Ramos (cell line): ENCODE measurements around the gene PMM1.
"Not testable (repeated sequence)": the region's sequence is repeated elsewhere in the genome, so short reads cannot be mapped to it uniquely, and the experiment has no call there.

Source experiments
- in situ Hi-C: fragments of 300-500 bp; cut with MboI; formaldehyde crosslinking; loops from one replicate; pipeline ENCODE4 v1.14.3; 2022; ENCODE audit warnings: low sequenced_read_pairs; ENCODE audit not compliant: unreplicated experiment

The PMM1 gene

GRCh38 chr22:41598081-41598480 lies 8.4 kb upstream of the PMM1 start:
- in situ Hi-C loops = no loop called here

DNA sequence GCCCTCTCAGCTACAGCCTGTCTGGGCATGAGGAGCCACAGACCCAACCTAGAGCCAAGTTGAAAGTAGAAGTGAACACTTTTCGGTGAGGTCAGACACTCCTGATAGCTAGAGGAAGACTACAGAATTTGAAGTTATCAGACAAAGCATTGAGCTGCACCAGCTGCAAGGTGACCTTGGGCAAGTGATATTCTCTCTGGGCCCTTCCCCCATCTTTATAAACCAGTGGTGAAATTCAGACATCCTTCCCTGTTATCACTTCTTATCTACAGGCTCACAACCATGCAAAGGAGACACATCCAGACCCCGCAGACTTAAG lies 8.0 kb upstream of the PMM1 start:
- in situ Hi-C loops = no loop called here

GRCh38 chr22:41596776-41597634 lies 7.4 kb upstream of the PMM1 start:
- in situ Hi-C loops = no loop called here

DNA sequence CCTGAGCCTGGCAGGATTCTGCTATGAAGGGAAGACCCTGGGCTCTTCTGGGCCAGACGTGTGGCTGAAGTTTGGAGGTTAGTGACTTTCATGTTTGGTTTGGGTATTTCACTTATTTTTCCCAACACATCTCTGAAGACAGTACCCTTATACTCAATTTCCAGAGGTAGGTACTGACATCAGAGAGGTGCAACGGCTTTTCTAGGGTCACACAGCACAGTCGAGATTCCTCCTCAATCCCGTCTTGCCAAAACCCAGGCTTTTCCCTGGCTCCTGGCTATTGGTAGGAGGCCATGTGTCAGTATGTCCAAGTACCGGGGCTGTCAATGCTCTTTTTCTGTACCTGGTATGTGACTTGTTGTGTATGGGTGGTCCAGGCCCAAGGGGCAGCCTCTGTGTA lies 6.1 kb upstream of the PMM1 start:
- in situ Hi-C loops = no loop called here

- in situ Hi-C loops = not testable (repeated sequence)
Measured at GRCh38 chr22:41593336-41593960, 3.8 kb upstream of the PMM1 start.

- in situ Hi-C loops = no loop called here
Measured at GRCh38 chr22:41587347-41587723, 2.3 kb downstream of the PMM1 start.

- in situ Hi-C loops = no loop called here
Measured at GRCh38 chr22:41585898-41586297, 3.7 kb downstream of the PMM1 start.

- in situ Hi-C loops = no loop called here
Measured at GRCh38 chr22:41584881-41585280, 4.8 kb downstream of the PMM1 start.

- in situ Hi-C loops = no loop called here
Measured at GRCh38 chr22:41582694-41583093, 6.9 kb downstream of the PMM1 start.

DNA sequence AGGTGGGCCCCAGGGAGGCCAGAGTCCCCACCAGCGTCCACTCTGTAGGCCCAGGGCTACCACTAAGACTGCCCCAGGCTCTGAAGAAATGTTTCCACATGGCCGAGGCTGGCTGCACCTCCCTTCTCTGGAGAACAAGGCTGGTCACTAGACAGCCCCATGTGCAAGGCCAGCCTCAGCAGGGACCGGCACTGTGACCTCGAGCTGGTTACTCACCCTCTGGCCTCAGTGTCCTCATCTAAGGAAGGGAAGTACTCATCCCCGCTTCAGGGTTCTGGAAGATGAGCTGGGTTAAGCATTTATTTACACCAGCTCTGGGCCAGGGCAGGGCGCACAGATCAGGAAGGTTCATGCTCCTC lies 9.7 kb downstream of the PMM1 start:
- in situ Hi-C loops = no loop called here

DNA sequence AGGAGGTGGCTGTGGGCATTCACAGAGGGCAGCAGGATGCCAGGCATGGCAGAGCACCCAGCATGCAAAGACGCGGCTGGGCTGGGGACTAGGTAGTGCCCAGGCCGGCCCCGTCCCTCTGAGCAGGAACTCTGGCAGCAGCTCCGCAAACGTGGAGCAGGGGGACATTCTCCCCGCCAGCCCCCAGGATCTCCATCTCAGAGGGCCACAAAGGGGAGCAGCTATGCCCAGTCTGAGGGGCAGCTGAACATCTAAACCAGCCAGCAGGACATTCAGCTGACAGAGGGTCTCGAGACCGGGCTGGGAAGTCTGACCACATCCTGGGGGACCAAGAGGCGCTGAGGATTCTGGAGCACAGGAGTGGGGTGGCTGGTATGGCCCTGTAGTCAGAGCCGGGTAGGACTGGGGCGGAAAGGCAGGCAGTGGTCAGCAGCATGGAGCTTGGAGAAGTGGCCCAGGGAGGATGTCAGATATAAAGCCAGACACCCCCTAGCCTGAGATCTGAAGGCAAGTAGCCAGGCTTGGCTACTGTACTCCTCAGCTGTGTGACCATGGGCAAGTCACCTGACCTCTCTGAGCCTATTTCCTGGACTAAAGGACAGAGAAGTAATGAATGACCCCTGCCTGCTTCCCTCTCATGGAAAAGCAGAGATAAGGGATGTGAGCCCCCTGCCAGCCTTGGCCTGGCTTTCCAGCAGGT lies 10.2 kb downstream of the PMM1 start:
- in situ Hi-C loops = no loop called here

DNA sequence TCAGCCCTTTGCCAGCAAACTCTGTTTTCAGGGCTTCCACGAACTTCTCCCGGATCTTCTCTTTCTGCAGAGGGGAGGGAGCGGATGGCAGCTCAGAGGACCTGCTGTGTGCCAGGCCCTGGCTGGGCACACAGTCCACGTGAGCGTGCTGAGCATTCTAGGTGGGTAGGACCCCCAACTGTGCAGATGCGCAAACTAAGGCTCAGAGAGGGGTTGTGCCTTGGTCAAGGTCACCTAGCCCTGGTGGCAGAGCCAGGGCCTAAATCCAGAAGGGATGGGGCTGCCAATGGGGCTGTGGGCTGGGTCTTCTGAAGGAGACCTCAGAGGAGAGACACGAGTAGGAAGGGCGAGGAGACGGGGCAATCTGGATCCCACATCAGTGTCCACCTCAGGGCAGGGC lies 10.8 kb downstream of the PMM1 start:
- in situ Hi-C loops = no loop called here

DNA sequence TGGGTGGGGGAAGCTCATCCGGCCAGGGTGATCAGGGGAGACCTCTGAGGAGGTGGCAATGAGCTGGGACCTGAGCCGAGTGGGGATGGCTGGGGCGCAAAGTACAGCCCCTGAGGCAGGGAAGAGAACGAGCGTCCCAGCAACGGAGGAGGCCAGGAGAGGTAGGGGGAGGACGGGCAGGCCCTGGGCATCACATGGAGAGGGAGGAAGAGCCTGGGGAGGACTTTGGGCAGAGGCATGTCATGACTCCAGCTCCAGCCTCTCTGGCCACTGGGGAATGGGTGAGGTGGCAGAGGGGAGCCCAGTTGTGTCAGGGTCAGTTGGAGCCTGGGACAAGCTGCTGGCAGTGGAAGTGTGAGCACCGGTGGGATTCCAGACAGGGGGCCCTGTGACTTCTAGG lies 11.5 kb downstream of the PMM1 start:
- in situ Hi-C loops = no loop called here

DNA sequence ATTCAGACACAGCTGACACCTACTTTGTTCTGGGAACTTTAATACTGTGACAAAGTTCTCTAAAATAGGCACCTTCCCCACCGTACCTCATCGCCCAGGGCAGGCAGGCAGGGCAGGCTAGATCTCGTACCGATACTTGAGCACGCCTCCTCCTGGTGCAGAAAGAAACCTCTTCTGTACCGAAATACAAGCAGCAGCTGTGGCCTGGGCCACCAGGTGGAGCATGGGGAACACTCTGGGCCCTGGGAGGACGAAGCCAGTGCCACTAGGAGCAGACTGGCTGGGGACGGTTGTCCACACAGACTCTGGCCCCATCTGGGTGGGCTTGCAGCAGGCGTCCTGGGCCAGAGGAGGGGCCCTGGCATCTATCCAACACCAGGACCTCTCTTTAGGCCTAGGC lies 12.8 kb downstream of the PMM1 start:
- in situ Hi-C loops = no loop called here

DNA sequence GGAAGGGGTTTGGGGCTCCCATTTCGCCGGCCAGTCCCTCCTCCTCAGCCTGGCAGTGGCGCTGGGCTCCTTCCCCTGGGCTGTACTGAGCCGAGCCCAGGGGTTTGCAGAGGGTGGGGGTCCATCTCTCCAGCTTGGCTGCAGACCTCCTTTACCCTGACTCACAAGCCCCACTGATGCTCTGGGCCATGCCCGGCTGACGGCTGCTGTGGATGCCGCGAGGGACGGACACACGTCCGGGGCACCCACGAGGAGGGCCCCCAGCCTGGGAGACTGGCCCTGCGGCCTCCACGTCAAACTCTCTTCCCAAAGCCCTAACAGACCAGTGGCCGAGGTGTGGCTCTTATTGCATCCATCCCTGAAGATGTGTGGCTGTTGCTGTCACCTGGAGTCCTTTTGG lies 14.1 kb downstream of the PMM1 start:
- in situ Hi-C loops = no loop called here

DNA sequence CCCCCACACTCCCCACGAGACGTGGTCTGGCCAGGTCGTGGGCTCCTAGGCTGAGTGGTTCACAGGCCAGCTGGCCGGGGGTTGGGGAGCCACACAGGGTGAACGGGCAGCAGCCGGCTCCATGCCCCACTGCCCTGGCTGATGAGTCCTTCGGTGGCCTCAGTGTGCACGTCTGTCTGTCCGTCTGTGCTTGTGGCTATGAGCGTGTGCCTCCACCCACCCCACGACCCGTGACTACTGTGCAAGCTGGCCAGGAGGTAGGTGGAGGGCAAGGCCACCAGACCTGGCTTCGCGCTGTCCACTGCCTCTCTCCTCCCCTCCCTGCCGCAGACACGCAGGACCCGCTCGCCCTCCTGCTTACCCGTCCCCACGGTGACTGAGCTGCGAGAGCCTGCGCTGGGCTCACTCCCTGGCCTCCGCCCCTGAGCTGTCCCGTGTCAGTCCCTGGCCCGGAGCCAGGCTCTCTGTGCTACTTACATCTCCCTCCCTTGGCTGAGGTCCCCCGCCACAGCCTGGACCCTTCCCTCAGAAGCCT lies 14.7 kb downstream of the PMM1 start:
- in situ Hi-C loops = no loop called here

DNA sequence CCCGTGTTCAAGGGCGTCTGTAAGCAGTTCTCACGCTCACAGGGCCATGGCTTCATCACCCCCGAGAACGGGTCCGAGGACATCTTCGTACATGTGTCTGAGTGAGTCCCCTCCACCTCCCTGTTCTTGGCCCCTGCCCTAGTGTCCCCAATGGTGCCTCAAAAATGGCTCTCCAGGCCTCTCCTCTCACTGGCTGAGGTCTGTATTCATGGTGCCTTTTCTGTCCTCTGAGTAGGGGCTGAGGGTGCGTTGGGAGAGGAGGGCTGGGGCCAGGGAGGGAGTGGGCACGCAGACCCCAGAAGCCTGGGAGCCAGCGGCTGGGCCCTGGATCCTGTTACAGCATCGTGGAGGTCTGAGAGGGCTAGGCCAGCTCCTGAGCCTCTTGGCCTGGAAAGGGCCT lies 16.0 kb downstream of the PMM1 start:
- in situ Hi-C loops = no loop called here

GRCh38 chr22:41572305-41572704 lies 17.3 kb downstream of the PMM1 start:
- in situ Hi-C loops = not testable (repeated sequence)

DNA sequence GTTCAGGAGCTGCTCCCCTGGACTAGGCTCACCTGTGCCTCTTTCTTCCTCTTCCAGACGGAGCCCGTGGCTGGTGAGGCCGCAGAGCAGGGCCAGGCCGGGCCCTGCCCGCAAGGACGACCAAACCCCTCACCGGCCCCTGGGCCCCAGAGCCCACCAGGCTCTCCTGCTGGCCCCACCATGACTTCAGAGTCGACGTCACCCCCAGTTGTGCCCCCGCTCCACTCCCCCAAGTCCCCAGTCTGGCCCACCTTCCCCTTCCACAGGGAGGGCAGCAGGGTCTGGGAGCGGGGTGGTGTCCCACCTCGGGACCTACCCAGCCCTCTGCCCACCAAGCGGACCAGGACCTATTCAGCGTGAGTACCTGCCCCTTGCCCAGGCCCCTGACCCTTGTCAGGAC lies 17.9 kb downstream of the PMM1 start:
- in situ Hi-C loops = no loop called here

GRCh38 chr22:41570221-41570620 lies 19.4 kb downstream of the PMM1 start:
- in situ Hi-C loops = no loop called here

DNA sequence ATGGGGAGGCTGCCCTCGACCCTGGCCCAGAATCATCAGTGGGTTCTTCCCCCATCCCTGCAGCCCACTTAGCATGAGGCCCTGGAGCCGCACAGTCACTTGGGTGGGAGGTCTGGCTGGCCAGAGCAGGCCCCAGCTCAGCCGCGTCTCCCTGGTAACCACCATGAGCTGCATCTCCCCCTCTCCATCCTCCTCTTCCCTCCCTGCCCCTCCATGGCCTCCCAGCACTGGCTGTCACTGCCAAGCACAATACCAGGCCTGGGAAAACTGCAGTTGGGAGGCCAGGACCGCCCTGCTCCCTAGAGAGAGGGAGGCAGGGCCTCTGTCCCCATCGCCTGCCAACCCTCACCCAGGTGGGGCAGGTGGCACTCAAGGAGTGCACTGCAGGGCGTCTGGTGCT lies 20.8 kb downstream of the PMM1 start:
- in situ Hi-C loops = no loop called here

DNA sequence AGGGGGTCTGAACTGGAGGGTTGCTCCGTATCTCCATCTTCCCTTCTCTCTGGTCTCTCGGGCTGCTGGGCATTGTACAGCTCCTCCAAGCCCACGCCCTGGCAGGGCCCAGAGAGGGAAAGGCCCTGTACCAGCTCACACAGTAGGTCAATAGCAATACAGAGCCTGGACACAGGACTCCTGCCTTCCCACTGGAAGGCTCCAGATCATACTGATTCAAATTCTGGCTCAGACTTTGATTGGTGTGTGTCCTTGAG lies 22.2 kb downstream of the PMM1 start:
- in situ Hi-C loops = no loop called here
